PC-9 (cell line): ENCODE results near the gene CCNL2.

ENCODE experiments used
- CTCF ChIP-seq: fragments of 200-600 bp; sonication (generic); conservative IDR thresholded peaks from 2 replicates; pipeline ENCODE4 v1.6.1; 2017; ENCODE audit warnings: mixed run types, antibody characterized with exemption, mild to moderate bottlenecking, moderate library complexity
- EZH2 ChIP-seq: fragments of 200-600 bp; sonication (generic); IDR thresholded peaks from 2 replicates; pipeline ENCODE4 v1.8.0; 2017; ENCODE audit warnings: antibody characterized with exemption, low read depth

DNA sequence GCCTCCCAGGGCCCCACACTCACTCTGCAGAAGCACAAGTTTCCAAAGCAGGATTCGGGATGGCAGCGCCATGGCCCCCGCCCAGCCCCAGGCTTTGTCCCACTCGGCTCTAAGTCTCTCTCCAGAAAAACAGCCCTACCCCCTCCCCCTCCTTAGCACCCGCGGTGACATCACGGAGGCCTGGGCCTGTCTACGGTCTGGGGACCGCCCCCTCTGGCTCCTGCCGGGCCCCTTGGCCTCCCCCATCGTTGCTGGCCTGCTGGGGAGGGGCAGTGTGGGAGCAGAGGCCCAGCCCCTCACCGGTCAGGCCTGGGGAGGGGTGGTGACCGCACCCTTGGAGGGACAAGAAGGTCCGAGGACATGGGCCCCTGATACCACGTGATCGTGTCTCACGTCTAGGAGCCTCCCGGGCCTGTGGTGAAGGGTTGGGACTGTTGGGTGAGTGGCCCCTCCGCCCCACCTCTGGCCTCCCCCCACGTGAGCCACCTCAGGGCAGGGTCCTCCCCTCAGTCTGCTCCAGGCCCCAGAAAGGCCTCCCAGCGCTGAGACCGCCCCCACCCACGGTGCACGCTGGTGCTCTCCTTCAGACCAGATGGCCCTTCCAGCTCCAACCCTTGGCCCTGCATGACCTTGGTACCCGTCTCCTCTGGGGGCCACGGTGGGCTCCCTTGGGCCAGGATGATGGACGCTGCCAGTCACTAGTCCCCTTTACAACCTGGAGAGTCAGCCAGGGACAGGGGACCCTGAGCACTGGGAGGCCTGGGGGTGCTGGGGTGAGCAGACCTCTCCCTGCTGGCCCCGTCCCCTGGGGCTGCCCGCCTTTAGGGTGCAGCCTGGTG lies 40.5 kb downstream of the CCNL2 start, which contains the start of gene MXRA8:
- TF ChIP-seq CTCF (no peak), EZH2 (no peak)
